HG02973 (cell line): ENCODE results near the gene ELN.

Experiments
- ATAC-seq: cut with Tn5 transposase; IDR thresholded peaks from one replicate; pipeline ENCODE4 v1.9.1; 2021; ENCODE audit warnings: moderate library complexity; ENCODE audit not compliant: unreplicated experiment

The ELN gene

GRCh38 chr7:74059681-74060588 lies 32.0 kb downstream of the ELN start:
- no peak for ATAC-seq

GRCh38 chr7:74061840-74062539 lies 34.0 kb downstream of the ELN start:
- no peak for ATAC-seq

GRCh38 chr7:74063223-74063641 lies 35.3 kb downstream of the ELN start:
- no peak for ATAC-seq

DNA sequence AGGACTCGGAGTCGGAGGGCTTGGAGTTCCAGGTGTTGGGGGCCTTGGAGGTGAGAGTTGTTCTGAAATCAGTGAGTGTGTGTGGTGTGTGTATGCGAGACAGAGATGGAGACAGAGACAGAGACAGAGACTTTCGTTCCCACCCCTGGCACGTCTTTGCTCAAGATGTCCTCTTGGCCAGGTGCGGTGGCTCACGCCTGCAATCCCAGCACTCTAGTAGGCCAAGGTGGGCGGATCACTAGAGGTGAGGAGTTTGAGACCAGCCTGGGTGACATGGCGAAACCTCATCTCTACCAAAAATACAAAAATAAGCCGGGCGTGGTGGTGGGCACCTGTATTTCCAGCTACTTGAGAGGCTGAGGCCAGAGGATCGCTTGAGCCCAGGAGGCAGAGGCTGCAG lies 35.7 kb downstream of the ELN start:
- no peak for ATAC-seq

DNA sequence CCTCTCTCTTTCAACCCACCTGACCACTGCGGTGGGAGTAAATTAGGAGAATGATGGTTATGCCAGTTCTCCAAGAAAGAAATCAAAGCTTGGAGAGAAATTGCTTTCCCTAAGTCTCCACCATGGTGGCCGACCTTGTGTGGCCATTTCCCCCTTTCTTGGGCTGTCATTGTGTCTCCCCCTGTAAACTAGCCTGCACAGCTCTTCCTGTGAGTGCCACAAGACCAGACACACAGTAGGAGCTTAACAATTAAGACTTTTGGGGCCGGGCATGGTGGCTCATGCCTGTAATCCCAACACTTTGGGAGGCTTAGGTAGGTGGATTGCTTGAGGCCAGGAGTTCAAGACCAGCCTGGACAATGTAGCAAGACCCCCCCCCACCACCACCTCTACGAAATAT lies 36.7 kb downstream of the ELN start:
- no peak for ATAC-seq

DNA sequence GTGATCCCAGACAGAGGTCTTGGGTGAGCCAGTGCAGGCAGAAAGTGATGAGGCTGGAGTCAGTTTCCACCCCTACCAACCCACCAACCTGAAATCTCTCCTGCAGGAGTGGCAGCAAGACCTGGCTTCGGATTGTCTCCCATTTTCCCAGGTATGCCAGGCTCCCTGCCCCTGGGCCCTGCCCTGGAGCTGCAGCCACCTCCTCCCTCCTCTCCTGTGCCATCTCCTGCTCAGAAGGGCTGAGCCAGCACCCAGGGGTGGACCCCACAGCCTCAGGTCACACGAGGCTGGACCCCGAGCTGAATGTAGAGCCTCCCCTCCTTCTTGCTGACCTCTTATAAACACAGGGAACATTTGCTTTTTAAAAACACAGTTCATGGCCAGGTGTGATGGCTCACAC lies 38.7 kb downstream of the ELN start:
- ATAC-seq, result no peak

DNA sequence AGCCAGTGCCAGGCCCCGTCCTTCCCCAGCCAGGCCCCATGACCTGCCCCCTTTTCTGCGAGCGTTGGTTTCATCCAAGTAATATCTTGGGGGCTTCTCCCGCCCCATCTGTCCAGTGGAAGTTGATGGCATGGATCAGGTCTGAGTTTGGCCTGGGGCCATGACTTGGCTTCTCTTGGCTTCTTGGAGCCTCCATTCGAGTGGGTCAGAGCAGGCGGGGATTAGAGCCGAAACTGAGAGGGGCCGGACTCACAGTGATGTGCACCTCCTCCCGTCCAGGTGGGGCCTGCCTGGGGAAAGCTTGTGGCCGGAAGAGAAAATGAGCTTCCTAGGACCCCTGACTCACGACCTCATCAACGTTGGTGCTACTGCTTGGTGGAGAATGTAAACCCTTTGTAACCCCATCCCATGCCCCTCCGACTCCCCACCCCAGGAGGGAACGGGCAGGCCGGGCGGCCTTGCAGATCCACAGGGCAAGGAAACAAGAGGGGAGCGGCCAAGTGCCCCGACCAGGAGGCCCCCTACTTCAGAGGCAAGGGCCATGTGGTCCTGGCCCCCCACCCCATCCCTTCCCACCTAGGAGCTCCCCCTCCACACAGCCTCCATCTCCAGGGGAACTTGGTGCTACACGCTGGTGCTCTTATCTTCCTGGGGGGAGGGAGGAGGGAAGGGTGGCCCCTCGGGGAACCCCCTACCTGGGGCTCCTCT lies 40.6 kb downstream of the ELN start:
- no peak for ATAC-seq

- no peak for ATAC-seq
Observed at GRCh38 chr7:74069086-74069541, 41.1 kb downstream of the ELN start.

DNA sequence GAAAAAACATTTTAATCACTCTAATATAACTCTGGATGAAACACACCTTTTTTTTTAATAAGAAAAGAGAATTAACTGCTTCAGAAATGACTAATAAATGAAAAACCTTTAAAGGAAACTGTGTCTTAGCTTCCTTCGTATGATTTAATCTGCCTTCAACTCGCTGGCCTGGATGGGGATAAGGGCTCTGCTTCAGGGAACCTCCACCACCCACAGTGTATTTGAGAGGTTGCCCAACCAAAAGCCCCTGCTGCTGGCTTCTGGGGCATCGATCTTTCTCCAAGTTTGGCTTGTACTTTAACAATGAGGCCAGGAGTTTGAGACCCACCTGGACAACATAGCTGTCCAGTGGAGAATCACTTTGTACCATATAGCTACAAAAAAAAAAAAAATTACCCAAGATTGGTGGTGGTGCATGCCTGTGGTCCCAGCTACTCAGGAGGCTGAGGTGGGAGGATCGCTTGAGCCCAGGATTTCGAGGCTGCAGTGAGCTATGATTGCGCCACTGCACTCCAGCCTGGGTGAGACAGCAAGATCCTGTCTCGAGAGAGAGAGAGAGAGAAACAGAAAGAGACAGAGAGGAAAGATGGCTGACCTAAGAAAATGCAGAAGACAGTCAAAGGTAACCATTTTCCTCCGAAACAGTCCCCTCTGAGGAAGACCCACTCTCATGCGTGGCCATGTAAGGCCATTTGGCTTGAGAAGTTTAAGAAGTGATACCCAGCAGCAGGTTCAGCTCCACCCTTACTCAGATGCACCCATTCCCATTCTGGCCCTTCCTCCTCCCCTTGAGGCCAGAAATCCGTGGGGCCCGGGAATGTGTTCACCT lies 42.0 kb downstream of the ELN start:
- no peak for ATAC-seq

- ATAC-seq, result no peak
Observed at GRCh38 chr7:74070619-74070921, 42.6 kb downstream of the ELN start.

- ATAC-seq, result no peak
Observed at GRCh38 chr7:74071121-74071520, 43.1 kb downstream of the ELN start.

DNA sequence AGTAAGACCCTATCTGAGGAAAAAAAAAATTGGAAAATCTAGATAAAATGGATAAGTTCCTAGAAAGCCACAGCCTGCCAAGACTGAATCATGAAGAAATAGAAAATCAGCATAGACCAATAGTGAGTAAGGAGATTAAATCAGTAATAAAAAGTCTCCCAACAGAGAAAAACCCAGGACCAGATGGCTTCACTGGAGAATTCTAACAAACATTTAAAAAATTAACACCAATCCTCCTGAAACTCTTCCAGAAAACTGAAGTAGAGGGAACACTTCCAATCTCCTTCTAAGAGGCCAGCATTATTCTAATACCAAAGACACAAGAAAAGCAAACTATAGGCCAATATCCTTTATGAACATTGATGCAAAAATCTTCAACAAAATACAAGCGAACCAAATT lies 46.8 kb downstream of the ELN start:
- ATAC-seq, result no peak

DNA sequence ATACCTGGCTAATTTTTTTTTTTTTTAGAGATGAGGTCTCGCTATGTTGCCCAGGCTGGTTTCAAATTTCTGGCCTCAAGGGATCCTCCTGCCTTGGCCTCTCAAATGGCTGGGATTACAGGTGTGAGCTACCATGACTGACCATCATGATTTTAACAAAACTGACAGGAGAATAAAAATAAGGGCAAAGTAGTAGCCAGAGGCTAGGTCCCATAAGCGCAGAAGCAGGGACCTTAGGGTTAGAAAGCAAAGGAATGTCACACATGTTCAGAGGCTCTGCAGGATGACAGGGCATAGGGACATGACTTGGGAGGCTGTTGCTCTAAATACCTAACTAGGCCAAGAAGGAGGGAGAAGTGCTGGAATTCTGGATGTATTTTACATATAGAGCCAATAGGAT lies 50.5 kb downstream of the ELN start:
- no peak for ATAC-seq

GRCh38 chr7:74082770-74083116 lies 54.8 kb downstream of the ELN start:
- ATAC-seq, result no peak

DNA sequence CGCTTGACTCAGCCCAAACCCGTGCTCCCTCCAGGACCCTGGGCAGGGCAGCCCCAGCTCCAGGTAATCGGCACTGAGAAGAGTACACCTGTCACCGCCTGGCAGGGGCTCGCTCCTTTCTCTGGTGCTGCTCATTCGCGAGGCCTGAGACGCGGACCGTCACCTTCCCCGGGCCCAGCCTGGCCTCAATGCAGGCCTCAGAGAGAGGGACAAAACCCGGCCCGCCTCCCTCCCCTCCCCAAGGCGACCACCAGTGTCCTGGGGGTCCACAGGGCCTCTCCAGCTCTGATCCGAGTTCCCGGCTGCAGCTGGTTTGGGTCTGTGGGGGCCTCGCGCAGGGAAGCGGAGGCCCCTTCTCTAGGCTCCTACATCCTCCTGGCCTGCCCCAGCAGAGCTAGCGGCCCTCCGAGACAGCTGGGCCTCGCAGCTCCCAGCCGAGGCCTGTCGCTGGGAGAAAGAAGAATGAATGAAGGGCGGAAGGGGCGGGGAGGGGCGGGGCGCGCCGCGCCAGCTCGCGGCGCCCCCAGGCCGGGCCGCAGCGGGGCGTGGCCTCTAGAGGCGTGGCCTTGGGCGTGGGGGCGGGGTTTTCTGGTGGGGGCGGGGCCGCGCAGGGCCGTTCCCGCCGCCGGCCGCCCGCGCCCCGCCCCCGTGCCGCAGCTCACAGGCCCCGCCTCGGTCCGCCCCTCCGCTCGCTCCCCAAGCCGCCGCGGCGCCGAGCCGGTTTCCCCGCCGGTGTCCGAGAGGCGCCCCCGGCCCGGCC lies 55.3 kb downstream of the ELN start, which contains the start of gene LIMK1:
LIMK1 (plus strand) TSS at position 688 of the 760 bp plus-strand sequence. CDS start 187 bp downstream, outside the sequence.
- ATAC-seq, result peak; percentile 52

DNA sequence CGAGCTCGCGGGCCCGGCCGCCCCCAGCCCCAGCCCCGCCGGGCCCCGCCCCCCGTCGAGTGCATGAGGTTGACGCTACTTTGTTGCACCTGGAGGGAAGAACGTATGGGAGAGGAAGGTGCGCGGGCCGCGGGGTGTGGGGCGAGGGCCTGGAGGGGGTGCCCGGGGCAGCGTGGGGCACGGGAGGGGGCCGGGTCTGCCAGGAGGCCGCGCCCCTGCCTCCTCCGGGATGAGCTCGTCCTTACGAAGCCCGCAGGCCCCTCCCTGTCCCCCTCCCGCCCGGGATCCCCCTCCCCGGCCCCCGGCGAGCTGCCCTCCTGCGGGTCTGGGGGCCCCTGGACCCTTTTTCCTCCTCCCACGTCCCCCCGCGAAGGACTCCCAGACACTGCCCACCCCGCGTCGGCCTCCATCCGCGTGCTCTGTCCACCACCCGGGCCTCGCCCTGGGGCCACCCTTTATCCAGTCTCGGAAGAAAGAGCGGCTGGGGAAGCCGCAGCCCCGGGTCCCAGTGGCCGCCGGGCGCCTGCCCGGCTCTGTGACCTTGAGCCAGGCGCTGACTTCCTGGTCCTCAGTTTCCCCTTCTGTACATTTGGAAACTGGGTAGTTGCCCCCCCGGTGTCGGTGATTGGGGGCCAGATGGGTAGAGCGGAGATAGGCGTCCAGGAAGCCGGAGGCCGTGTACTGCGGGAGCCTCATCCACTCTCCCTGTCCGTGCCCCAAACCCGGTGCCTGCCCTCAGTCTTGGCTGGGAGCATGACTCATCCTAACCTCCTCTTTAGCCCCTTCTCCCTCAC lies 56.2 kb downstream of the ELN start:
- peak; percentile 36 for ATAC-seq

DNA sequence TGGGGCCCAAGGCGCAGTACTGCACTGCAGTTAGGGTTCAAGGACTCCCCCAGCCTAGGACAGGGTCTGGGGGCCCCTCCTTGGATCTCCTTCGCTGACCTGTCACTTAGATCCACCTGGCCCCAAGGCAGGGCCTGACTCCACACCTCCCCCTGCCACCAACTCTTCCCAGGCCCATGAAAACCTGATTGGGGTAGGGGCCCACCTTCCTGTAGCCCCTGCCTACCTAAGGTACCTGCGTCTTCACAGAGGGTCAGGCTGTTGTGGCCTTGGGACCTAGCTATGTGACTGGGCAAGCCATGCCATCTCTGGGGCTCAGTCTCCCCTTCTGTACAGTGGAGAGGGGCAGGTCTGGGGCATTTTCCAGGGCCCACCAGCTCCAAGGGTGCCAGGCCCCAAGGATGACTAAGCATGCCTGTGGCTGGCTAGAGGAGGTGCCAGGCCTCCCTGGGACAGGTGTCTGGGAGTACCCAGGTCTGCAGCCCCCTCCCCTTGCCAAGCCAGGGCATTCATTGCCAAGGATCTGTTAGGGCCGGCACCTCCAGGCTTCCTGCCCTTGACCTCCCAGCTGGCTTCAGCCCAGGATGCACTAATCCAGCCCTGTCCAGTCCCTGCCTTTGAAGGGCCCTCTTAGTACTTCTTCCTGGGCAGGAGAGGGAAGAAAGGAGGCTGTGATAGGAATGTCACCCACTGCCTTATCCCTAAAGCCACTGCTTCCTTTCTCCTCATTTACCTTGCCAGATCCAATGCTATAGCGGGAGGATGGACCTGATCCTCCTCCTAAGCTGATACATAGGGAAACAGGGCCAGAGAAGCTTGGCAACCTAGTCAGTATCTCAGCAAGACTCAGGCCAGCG lies 57.0 kb downstream of the ELN start:
- no peak for ATAC-seq

- ATAC-seq, result no peak
Observed at GRCh38 chr7:74087791-74088453, 59.9 kb downstream of the ELN start.
